T-helper 22 cell (primary cell): ENCODE results near the gene LRRC8B.

Experiments used
- DNase-seq: peaks from one replicate; pipeline ENCODE4 v3.0.0-alpha.2; 2020; ENCODE audit warnings: low read depth

LRRC8B gene

GRCh38 chr1:89633800-89634625, 109.4 kb downstream of the LRRC8B start:
- DNase-seq: no peak

GRCh38 chr1:89635825-89636815, 111.5 kb downstream of the LRRC8B start:
- no peak for DNase-seq

- DNase-seq: no peak
Observed at GRCh38 chr1:89637496-89637895, 112.9 kb downstream of the LRRC8B start.

GRCh38 chr1:89640440-89640839, 115.8 kb downstream of the LRRC8B start:
- no peak for DNase-seq

GRCh38 chr1:89641781-89642180, 117.2 kb downstream of the LRRC8B start:
- no peak for DNase-seq

- DNase-seq: no peak
Observed at GRCh38 chr1:89643577-89643976, 118.9 kb downstream of the LRRC8B start.

GRCh38 chr1:89644119-89644814, 119.6 kb downstream of the LRRC8B start:
- DNase-seq: no peak

GRCh38 chr1:89646259-89646658, 121.6 kb downstream of the LRRC8B start:
- no peak for DNase-seq
